ENCODE data around the gene RNASEH2C.

RNASEH2C gene

GRCh38 chr11:65680192-65680743, 40.3 kb downstream of the RNASEH2C start:
- DNase-seq = no peak

GRCh38 chr11:65672982-65673381, 47.6 kb downstream of the RNASEH2C start:
- no peak for DNase-seq

GRCh38 chr11:65672180-65672860, 48.3 kb downstream of the RNASEH2C start:
- DNase-seq = no peak
